Kidney epithelial cell (primary cell): ENCODE results near the gene ANKRD33B. TPM values are rescaled to one million over a fixed set of nuclear protein-coding genes. Genes with fewer than 3 reads are reported as not detected.
A peak's percentile ranks its signal among the peaks of the same experiment; 100 is the strongest.

Experiments
- DNase-seq: peaks from one replicate; pipeline ENCODE4 v3.0.0-alpha.2; 2010; ENCODE audit warnings: low read depth
- H3K27me3 ChIP-seq: 2 replicates; pipeline ENCODE4 v1.6.0; 2011; ENCODE audit warnings: low read length; ENCODE audit not compliant: control insufficient read depth, insufficient read depth
- H3K36me3 ChIP-seq: 2 replicates; pipeline ENCODE4 v1.5.1; 2011; ENCODE audit warnings: low read length; ENCODE audit not compliant: control insufficient read depth, insufficient read depth
- H3K4me3 ChIP-seq: 2 replicates; pipeline ENCODE4 v1.5.1; 2011; ENCODE audit warnings: low read depth, mild to moderate bottlenecking, control low read depth, low read length
- total RNA-seq: library from RNA; depleted of rRNA; stranded (reverse); fragments of >200 nt; gene quantifications from 2 replicates; pipeline ENCODE4 v1.2.3, GENCODE V29; 2015
- TF ChIP-seq, protein P1 (sequence below): IDR thresholded peaks from 2 replicates; pipeline ENCODE4 v1.5.1; 2011; ENCODE audit warnings: mild to moderate bottlenecking, moderate library complexity, low read length, control low read depth, inconsistent platforms; ENCODE audit not compliant: insufficient read depth, poor library complexity, severe bottlenecking

ANKRD33B gene
- total RNA-seq, 1 donor from 2014 or later: 5.0 TPM

DNA sequence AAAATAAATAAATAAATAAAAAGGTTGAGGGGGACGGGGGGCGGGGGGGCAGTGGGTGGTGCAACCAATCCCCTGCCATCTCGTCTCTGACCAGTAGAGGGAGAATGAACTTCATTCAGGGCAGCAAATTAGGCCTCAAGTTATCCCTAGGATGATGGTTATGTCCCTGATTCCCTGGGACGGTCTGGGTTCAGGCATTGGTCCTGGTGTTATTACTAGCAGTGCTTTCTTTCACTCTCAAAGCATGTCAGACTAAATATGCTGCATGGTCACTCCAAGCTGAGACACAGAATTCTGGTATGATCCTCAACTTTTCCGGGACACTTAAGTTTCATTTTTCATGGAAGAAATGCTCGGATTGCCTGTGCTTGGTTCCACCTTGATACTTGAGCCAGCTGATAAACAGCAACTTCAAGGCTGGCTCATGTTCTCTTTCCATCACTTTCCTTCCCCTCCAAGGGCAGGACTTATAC, 137.7 kb downstream of the ANKRD33B start:
- Histone ChIP-seq H3K36me3 (no peaks in the 10 kb centered on the region), H3K4me3 (no peak overlapping the region), H3K27me3 (no peaks in the 10 kb centered on the region)
- TF ChIP-seq, protein P1, sequence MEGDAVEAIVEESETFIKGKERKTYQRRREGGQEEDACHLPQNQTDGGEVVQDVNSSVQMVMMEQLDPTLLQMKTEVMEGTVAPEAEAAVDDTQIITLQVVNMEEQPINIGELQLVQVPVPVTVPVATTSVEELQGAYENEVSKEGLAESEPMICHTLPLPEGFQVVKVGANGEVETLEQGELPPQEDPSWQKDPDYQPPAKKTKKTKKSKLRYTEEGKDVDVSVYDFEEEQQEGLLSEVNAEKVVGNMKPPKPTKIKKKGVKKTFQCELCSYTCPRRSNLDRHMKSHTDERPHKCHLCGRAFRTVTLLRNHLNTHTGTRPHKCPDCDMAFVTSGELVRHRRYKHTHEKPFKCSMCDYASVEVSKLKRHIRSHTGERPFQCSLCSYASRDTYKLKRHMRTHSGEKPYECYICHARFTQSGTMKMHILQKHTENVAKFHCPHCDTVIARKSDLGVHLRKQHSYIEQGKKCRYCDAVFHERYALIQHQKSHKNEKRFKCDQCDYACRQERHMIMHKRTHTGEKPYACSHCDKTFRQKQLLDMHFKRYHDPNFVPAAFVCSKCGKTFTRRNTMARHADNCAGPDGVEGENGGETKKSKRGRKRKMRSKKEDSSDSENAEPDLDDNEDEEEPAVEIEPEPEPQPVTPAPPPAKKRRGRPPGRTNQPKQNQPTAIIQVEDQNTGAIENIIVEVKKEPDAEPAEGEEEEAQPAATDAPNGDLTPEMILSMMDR: peak; percentile 54
- no peak for DNase-seq

DNA sequence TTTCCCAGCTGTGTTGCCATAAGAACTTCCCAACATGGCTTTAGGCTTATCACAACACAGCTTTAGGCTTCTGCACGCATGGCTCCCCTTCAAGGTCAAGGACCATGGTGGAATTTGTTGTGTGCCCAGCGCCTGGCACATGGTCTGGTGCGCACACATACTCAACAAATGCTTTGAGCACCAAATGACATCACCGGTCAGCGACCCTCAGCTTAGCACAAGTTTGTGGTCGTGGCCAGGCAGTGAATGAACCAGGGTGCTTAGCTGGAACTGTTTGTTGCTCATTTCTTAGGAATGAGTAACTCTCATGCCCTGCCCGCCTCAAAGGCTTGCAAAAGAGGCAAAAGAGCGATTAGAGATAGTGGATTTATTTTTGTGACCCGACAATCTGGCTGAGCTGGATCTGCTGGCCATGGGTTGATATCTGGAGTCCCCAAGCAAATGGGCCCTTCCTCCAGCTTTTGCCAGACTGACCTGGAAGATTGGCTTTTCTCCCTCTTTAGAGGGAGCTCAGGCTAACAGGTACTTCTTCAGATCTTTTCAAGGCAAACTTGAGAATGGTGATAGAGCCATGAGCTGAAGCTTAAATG, 138.3 kb downstream of the ANKRD33B start:
- TF ChIP-seq, protein P1: no peak
- Histone ChIP-seq H3K36me3 (no peaks in the 10 kb centered on the region), H3K27me3 (no peaks in the 10 kb centered on the region), H3K4me3 (no peak overlapping the region)
- peak; percentile 98 for DNase-seq

DNA sequence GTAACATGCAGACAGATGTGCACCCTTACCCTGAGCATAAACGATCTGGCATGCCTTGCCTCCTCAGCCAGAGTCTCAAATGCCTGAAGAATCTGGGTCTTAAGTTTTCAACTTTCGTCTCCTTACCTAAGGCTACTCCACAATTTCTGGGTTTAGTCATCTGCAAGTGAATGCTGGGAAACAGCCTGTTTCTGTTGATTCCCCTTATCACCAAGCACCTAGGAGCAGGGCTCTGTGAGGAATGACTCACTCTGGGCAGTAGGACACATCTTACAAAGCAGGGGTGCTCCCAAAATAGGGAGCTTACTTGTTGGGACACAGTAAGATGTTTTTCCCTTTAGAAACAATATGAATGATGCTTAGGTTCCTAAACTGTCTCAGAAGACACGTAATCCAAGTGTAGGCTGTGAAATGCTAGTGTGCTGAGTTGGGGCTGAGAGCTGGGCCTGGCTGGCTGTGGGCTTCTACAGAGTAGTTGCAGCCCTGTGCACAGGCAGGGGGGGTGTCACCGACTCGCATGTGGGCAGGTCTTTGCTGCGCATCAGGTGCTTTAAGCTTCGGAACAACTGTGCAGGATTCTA, 139.1 kb downstream of the ANKRD33B start:
- Histone ChIP-seq H3K27me3 (no peaks in the 10 kb centered on the region), H3K36me3 (no peaks in the 10 kb centered on the region), H3K4me3 (no peak overlapping the region)
- TF ChIP-seq, protein P1: no peak
- no peak for DNase-seq

DNA sequence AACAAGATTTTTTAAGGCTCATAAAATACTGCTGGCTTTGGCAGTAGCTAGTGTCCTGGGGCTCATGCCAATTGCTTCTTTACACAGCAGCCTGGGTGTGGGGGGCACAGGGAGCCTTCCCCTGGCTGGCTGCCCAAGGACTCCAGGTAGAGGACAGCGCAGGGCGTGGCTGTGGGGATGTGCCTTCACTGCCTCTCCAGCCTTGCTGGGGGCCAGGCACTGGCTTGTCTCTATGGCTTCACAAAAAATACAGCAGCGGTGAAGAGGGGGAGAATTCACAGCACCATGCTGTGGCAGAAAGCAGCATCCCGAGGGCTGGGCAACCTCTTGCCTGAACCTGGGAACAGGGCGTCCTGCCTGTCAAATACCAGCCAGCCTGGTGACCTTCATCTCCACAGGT, 139.8 kb downstream of the ANKRD33B start:
- Histone ChIP-seq H3K36me3 (no peaks in the 10 kb centered on the region), H3K4me3 (no peak overlapping the region), H3K27me3 (no peaks in the 10 kb centered on the region)
- TF ChIP-seq, protein P1: no peak
- DNase-seq: no peak

DNA sequence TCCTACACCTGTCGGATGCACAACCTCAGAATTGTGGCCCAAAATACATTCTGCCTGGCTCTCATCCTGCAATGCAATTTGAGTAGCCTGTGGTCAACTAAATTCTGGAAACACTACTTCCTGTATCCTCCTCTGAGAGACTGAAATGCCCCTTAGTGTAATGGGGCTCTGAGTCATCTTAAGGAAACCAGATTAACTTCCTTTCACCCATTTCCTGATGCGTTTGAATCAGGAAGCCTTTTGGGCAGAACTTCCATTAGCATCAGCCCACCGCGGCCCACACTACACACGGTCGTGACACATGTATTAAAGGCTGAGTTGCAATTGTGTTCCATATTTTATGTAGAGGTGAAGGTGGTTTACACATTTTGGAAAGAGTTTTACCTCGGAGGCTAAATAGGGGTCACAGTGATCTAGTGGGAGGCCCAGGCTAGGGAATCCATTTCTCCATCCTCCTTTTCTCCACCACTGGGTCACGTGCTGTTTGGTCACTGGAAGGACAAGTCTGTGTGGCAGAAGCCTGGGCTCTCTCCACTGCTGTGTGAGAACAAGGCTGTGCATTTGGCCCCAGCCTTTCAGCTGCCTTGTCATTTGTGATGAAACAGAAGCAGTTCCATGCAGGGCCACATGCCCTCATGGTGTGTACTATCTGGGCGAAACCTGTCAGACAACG, 141.2 kb downstream of the ANKRD33B start:
- H3K36me3 ChIP-seq: no peaks in the 10 kb centered on the region
- TF ChIP-seq, protein P1: no peak
- peak; percentile 60 for DNase-seq
- H3K27me3 ChIP-seq: no peaks in the 10 kb centered on the region
- no peak overlapping the region for H3K4me3 ChIP-seq
